GM19238 (cell line): ENCODE data around the gene SERPINE1.
"Not testable (repeated sequence)": the region's sequence is repeated elsewhere in the genome, so short reads cannot be mapped to it uniquely, and the experiment has no call there.

Source experiments
- DNase-seq: peaks from one replicate; pipeline ENCODE4 v3.0.0; 2011; ENCODE audit warnings: low spot score; ENCODE audit not compliant: insufficient read length

Gene SERPINE1

DNA sequence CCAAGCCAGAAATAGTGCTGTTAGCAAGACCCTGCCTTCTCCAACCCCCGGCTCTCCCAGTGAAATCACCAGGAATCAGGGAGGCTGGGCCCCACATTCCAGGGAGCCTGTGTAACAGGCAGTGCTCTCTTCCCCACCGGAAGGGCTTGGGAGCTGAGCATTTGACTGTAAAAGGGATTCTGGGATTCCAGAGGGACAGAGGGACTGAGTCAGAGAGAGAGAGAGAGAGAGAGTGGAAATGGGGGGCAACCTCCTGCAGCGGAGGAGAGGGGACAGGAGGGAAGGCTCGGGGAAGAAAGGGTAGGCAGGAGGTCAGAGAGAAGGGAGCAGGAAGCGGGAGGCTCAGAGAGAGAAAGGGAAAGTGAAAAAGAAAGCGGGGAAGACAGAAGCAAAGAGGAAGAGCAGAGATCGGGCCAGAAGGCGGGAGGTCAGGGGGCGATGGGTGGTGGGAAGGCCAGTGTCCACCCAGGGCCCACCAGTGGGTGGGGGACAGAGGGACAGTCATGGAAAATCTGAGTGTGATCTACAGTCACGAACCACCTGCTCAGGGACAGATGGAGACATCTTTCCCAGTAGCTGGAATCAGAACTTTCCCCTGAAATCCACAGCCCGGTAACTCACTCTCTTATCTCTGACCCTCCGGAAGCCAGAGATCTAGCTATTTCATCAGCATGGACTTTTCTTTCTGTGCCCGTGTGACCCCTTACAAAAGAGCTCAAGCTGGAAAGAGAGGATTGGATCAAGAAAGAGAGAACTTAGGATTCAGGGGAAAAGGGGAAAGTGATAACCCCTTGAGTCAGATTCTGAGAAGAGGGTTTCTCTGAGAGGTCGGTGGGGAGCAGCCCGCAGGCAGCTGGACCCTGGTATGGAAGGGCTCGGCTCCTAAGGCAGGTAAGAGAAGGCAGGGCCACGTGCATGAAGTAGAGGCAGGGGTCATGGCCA lies 4.6 kb upstream of the SERPINE1 start:
- DNase-seq = peak; percentile 40

DNA sequence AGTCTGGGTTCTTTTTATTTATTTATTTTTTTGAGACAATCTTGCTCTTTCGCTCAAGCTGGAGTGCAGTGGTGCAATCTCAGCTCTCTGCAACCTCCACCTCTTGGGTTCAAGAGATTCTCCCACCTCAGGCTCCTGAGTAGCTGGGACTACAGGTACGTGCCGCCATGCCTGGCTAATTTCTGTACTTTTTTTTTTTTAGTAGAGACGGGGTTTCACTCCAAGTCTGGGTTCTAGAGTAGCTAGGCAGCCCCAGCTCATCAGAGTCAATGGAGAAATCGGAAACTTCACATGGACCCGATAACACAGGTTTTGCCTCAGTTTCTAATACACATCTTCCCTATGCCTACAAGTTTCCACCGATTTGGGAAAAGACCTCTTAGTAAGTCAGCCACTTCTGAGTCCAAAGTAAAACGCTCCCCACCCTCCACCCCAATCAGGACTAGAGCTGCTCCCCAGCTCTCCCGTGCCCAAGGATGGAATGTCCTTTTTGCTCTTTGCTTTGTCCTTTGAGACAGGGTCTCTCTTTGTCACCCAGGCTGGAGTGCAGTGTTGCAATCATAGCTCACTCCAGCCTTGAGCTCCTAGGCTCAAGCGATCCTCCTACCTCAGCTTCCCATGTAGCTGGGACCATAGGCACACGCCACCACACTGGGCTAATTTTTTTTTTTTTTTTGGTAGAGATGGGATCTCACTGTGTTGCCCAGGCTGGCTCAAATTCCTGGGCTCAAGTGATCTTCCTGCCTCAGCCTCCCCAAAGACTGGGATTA lies 3.8 kb upstream of the SERPINE1 start:
- no peak for DNase-seq

DNA sequence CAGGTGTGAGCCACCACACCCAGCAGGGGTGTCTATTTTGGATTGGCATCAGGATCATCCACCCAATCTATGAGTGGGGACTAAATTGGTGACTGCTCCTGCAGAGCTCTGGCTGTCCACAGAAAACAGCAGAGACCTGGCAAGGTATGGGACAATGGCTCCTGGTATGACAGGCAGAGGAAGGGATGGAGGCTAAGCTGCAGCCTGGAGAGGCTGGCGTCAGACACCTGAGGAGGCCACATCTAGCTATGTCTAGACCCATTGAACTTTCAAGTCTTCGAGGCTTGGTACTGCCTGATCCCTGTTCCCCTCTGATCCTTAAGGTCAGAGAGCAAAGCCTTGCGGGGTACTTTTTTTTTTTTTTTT lies 3.2 kb upstream of the SERPINE1 start:
- no peak for DNase-seq

DNA sequence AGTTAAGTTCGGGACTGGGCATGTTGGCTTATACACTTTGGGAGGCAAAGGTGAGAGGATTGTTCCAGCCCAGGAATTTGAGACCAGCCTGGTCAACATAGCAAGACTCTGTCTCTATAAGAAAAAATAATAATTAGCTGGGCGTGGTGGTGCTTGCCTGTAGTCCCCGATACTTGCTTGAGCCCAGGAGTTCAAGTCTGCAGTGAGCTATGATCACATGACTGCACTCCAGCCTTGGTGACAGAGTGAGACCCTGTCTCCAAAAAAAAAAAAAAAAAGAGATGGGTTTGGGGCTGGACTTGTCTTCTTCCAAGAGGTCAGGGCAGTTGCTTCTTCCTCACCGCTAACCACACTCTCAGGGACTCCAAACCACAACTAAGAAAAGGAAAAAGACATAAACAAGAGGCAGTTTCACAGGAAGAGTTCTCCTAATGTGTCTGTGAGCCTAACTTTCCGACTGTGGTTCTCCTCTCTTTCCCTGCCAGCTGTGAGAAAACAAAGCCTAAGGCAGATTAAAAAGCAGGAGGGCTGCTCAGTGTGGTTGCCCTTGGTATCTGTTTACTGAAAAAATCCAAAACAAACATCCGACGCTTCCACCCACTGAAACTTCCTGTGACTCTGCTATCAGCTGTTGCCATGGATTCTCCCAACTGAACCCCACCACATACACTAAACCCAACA lies 2.4 kb upstream of the SERPINE1 start:
- DNase-seq = no peak

DNA sequence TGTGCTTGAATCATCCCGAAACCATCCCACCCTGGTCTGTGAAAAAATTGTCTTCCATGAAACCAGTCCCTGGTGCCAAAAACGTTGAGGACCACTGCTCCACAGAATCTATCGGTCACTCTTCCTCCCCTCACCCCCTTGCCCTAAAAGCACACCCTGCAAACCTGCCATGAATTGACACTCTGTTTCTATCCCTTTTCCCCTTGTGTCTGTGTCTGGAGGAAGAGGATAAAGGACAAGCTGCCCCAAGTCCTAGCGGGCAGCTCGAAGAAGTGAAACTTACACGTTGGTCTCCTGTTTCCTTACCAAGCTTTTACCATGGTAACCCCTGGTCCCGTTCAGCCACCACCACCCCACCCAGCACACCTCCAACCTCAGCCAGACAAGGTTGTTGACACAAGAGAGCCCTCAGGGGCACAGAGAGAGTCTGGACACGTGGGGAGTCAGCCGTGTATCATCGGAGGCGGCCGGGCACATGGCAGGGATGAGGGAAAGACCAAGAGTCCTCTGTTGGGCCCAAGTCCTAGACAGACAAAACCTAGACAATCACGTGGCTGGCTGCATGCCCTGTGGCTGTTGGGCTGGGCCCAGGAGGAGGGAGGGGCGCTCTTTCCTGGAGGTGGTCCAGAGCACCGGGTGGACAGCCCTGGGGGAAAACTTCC lies 784 bp upstream of the SERPINE1 start:
- DNase-seq = peak; percentile 49

DNA sequence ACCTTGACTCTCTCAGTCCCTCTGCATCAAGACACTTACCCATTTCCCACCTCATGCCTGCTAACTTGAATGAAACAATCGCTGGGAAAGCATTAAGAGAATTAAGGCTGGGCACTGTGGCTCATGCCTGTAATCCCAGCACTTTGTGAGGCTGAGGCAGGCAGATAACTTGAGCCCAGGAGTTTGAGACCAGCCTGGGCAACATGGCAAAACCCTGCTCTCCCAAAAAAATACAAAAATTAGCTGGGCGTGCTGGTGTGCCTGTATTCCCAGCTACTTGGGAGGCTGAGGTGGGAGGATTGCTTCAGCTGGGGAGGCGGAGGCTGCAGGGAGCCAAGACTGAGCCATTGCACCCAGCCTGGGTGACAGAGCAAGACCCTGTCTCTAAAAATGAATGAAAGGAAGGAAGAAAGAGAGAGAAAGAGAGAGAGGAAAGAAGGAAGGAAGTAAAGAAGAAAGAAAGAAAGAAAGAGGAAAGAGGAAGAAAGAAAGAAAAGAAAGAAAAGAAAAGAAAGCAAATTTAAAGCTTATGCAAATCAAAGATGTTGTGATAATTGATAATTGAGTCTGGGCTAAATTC lies 646 bp downstream of the SERPINE1 start:
- DNase-seq = no peak

DNA sequence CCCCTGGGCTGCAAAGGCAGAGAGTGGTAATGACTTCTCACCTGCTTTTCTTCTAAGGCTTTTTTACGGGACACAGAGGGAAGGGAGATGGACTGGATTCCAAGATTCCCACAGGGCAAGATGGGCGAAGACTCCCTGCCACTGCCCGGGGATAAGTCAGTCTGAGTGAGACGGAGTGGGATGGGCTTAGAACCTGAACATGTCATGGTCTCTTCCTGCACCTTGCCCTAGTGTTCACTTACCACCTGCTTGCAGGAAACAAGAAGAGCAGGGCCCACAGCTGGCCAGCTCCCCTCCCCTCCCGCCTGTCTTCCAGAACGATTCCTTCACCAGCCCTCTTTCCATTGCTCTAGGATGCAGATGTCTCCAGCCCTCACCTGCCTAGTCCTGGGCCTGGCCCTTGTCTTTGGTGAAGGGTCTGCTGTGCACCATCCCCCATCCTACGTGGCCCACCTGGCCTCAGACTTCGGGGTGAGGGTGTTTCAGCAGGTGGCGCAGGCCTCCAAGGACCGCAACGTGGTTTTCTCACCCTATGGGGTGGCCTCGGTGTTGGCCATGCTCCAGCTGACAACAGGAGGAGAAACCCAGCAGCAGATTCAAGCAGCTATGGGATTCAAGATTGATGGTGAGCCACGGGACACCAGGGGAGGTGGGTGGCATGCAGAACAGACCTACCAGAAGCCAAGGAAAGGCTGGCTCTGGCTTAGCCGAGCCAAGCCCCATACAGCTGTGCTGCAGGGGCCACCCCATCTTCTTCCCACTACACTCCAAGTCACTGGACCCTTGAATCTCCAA lies 1.3 kb downstream of the SERPINE1 start:
- no peak for DNase-seq

DNA sequence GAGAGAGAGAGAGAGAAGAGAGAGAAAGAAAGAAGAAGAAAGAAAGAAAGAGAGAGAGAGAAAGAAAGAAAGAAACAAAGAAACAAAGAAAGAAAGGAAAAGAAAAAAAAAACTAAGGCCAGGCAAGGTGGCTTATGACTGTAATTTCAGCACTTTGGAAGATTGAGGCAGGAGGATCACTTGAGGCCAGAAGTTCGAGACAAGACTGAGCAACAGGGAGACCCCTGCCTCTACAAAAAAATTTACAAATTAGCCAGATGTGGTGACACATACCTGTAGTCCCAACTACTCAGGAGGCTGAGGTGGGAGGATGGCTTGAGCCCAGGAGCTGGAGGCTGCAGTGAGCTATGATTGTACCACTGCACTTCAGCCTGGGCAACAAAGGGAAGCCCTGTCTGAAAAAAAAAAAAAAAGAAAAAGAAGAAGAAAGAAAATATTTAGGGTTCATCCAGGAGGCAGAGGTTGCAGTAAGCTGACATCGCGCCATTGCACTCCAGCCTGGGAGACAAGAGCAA lies 2.8 kb downstream of the SERPINE1 start:
- DNase-seq = no peak

DNA sequence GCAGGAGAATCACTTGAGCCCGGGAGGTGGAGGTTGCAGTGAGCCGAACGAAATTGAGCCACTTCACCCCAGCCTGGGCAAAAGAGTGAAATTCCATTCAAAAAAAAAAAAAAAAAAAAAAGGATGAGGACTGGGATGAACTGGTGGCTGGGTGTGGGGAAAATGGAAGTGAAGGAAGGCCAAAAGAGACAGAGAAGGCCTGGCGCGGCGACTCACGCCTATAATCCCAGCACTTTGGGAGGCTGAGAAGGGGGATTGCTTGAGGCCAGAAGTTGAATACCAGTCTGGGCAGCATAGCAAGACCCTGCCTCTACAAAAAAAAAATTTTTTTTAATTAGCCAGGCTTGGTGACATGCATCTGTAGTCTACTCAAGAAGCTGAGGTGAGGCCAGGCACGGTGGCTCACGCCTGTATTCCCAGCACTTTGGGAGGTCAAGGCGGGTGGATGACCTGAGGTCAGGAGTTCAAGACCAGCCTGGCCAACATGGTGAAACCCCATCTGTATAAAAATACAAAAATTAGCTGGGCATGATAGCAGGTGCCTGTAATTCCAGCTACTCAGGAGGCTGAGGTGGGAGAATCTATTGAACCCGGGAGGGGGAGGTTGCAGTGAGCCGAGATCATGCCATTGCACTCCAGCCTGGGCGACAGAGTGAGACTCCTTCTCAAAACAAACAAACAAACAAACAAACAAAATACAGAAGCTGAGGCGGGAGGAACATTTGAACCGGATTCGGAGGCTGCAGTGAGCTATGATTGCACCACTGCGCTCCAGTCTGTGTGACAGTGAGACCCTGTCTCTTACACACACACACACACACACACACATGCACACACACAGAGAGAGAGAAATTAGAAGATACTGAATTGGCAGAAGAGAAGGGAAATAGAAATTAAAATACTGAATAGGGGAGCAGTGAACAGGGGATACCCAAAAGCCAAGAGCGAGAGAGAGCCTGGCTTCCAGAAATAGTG lies 6.0 kb downstream of the SERPINE1 start:
- DNase-seq = not testable (repeated sequence)

DNA sequence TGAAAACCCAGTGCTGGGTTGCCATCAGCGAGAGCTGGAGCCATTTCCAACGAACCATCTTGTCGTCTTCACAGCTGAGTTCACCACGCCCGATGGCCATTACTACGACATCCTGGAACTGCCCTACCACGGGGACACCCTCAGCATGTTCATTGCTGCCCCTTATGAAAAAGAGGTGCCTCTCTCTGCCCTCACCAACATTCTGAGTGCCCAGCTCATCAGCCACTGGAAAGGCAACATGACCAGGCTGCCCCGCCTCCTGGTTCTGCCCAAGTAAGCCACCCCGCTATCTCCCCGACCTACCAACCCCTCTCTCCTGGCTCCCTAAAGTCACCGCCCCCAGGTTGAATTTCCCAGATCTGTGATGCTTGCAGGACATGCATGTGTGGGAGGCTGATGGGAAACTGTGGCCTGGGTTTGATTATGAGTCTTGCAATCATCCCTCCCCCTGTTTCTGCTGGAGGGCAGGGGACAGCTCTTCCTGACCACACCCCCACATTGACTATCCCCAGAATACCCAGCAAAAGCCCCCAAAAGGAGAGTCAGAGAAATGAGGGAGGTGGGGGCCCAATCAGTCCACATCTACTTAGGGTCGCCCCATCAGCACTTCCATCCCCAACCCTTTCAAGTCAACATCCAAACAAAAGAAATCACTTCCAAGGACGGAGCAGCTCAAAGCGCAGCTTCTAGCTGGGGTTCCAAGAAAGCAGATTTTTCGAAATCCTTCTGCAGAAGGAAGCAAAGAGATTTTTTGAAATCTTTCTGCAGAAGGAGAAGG lies 6.9 kb downstream of the SERPINE1 start:
- DNase-seq = no peak

DNA sequence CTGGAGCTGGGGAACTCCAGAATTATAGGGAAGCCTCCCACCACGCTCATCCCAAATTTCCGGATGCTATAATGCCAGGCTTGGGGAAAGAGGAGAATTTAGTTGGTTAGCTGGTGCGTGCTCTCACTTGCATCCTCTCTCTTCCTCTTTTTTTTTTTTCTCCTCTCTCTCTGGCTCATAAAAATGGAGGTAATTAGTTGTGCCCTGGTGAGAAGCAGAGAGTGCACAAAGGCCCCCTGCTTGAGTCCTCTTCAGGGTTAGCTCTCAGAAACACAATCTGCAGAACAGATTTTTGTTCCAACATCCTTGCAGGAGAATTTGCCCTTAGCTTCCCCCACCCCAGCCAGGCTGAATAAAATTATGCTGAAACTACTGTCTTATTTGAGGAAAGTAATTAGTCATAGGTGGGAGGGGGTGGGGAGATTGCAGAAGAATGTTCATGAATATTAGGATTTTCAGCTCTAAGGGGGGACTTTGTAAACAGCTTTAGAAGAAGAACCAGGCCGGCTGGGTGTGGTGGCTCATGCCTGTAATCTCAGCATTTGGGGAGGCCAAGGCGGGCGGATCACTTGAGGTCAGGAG lies 7.6 kb downstream of the SERPINE1 start:
- DNase-seq = no peak

DNA sequence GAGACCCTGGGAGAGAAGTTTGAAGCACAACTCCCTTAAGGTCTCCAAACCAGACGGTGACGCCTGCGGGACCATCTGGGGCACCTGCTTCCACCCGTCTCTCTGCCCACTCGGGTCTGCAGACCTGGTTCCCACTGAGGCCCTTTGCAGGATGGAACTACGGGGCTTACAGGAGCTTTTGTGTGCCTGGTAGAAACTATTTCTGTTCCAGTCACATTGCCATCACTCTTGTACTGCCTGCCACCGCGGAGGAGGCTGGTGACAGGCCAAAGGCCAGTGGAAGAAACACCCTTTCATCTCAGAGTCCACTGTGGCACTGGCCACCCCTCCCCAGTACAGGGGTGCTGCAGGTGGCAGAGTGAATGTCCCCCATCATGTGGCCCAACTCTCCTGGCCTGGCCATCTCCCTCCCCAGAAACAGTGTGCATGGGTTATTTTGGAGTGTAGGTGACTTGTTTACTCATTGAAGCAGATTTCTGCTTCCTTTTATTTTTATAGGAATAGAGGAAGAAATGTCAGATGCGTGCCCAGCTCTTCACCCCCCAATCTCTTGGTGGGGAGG lies 10.8 kb downstream of the SERPINE1 start:
- no peak for DNase-seq

DNA sequence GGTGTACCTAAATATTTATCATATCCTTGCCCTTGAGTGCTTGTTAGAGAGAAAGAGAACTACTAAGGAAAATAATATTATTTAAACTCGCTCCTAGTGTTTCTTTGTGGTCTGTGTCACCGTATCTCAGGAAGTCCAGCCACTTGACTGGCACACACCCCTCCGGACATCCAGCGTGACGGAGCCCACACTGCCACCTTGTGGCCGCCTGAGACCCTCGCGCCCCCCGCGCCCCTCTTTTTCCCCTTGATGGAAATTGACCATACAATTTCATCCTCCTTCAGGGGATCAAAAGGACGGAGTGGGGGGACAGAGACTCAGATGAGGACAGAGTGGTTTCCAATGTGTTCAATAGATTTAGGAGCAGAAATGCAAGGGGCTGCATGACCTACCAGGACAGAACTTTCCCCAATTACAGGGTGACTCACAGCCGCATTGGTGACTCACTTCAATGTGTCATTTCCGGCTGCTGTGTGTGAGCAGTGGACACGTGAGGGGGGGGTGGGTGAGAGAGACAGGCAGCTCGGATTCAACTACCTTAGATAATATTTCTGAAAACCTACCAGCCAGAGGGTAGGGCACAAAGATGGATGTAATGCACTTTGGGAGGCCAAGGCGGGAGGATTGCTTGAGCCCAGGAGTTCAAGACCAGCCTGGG lies 11.4 kb downstream of the SERPINE1 start:
- peak; percentile 45 for DNase-seq

DNA sequence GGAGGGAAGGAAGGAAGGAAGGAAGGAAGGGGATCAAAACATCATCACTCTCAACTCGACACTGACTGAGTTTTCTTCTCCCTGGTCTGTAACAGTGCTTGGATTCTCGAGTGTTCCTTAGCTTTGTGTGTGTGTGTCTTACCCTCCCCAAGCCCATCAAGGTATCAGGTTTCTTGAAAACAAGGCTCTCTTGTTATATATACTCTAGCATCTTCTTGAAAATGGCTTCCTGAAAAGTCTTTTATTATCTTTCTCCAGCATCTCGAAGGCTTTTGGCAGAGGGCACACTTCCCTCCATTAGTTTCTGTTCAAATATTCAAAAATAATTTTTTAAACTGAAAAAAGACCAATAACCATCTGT lies 13.4 kb downstream of the SERPINE1 start:
- DNase-seq = no peak

DNA sequence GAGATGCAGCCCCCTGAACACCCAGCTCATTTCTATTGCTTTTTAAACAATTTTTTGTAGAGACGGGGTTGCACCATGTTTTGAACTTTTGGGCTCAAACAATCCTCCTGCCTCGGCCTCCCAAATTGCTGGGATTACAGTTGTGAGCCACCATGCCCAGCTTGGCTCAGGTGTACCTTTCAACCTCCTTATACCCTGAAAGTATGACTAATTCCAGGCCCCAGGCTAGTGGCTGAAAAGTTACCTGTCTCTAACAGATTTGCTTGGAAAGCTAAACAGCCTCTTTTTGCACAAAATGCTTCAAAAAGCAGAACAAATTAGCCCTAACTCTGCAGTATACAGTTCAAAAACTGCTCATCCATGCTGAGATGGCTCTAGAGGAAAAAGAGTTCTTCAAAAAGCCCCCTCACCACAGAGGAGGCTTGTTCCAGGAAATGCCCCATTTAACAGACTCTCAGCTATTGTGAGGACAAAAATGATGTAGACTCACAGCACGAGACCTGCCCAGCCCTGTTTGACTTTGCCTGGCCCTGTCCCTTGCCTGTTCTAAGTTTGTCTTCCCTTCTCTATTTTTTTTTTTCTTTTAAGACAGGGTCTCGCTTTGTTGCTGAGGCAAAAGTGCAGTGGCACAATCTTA lies 14.0 kb downstream of the SERPINE1 start:
- DNase-seq = no peak

DNA sequence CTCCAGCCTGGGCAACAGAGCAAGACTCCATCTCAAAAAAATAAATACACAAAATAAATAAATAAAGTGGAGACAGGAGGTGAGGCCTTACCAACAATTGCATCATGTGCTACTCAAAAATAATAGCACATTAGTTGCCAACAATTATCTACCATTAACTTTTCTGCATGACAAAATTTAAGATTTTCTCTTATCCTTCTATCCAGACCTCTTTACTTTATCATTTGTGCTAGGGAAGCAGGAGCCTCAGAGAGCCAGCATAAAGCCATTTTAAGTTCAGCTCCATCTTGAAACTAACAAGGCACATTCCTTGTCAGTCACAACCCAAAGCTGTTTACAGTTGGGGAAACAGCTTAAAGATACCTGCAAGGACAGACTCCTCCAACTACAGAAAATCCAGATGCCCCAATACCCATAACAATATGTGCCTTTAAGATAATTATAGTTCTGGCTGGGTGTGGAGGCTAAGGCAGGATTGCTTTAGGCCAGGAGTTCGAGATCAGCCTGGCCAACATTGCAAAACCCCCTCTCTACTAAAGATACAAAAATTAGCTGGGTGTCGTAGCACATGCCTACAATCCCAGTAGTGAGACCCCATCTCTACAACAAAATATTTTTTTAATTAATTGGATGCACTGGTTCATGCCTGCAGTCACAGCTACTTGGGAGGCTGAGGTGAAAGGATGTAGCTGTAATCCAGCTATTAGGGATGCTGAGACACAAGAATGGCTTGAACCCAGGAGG lies 25.2 kb downstream of the SERPINE1 start:
- no peak for DNase-seq
